Measurements from ENCODE around the gene OGFR.

The OGFR gene

DNA sequence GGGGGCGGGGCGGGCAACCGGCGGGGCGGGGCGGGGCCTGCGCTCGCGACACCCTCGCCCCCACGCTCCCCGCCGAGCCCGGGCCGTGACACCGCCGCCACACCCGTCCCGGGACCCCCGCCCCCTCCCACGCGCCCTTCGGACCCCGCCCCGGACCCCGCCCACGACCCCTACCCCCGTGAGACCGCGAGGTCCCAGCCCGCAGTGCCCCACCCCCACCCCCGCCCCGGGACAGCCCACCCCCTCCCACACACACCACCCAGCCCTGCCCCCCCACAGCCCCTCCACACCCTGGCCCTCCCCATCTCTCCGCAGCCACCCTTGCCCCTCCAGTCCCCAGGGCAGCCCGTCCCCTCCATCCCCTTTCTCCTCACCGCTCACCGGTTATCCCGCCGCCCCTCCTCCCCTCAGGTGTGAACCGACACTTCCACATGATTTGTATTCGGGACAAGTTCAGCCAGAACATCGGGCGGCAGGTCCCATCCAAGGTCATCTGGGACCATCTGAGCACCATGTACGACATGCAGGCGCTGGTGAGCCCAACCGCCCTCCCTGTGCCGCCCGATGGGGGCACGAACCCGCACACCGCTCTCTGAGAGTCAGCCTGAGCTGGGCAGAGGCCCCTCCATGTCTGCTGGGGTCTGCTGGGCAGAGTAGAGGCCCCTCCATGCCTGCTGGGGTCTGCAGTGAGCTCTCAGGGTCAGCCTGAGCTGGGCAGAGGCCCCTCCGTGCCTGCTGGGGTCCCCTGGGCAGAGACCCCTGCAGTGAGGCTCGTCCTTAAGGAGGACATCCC is 7.7 kb upstream of the OGFR start:
- Histone ChIP-seq H3K27ac (peak overlapping the region; percentile 64 to 95 (median 88)), H3K4me3 (peak overlapping the region; percentile 50 to 76 (median 58))

DNA sequence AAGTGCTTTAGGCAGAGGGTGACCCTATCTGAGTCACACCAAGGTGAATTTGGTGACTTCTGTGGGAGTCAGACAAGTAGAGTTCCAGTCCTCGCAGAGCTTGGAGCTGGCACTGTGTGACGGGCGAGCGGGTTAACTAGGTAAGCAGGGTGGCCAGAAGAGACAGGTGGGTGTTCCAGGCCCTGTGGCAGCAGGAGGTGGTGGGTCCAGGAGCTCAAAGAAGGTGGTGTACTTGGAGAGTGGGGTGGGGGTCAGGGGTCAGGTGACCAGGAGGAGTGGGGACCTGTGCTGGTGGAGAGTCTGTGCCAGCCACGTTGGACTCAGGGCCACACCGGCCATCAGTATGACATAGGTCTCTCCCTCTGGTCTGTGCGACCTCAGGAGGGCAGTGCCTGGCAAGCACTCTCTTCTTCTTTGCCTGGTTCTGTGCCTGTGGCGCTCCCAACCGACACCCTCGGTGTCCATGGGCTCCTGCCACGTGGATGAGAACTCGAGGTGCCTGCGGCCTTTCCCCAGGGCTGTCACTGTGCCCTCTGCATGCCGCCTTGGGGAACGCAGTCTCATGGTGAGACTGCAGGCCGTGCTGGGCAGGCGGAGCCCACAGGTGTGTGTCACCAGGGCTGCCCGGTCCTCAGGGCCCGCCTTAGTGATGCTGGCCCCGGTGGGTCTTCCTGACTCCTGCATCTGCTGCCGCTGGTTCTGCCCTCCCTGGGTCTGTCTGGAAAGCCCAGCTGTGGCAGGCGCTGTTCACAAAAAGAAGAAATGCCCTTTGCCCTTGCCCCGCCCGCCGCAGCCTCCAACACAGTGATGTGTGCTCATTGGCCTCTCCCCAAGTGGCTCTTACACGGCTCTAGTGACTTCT is 6.7 kb upstream of the OGFR start:
- Histone ChIP-seq H3K4me3 (peak overlapping the region in 1 of 7 experiments; percentile 51), H3K27ac (peak overlapping the region in 7 of 21 experiments; percentile 82 to 95 (median 89))

DNA sequence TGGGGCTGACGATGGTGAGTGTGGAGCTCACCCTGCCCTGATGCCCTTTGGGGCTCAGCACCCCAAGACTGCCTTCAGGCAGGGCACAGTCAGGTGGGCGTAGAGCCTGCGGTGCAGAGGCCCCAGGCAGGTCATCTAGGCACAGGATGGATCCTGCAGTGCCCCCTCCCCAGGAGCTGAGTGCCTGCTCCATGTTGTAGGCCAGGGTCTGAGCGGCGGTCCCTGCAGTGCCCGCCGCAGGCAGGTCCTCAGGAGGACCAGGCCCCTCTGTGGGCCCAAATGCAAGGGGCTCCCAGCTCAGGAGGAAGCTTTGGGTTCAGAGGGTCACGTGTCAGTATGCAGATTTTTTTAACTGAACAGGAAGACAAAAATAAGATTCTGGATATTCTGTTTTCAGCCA is 5.6 kb upstream of the OGFR start:
- Histone ChIP-seq H3K4me3 (no peak overlapping the region), H3K27ac (no peak overlapping the region)

DNA sequence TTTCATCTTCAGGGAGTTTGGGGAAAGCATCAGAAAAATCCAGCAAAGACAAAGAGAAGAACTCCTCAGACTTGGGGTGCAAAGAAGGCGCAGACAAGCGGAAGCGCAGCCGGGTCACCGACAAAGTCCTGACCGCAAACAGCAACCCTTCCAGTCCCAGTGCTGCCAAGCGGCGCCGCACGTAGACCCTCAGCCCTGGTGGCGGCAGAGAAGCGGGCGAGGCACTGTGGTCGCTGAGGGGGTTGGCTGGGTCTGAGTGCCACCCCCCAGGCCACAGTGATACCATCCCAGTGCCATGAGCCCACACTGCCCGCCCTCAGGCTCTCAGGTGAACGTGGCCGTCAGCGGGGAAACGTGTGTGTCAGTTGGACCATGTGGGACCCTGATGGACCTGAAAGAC is 5.2 kb upstream of the OGFR start:
- Histone ChIP-seq H3K27ac (no peak overlapping the region), H3K4me3 (no peak overlapping the region)

DNA sequence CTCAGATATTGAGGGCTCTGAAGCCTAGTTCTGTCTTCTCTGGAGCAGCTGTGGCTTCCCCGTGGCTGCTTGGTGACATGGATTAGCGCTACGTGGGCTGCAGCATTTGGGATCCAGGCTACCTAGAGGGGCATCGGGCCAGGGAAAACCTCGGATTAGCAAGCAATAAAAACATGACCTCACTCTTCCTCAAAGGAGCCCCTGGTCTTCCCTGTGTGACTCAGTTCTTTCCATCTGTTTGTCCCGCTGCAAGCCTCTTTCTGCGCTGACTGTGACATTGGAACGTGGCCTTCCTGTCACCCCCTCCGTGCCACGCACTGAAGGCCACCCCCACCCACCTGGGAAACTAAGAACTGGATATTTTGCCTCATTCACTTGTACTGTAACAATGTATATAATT is 4.8 kb upstream of the OGFR start:
- no peak overlapping the region for H3K27ac ChIP-seq

DNA sequence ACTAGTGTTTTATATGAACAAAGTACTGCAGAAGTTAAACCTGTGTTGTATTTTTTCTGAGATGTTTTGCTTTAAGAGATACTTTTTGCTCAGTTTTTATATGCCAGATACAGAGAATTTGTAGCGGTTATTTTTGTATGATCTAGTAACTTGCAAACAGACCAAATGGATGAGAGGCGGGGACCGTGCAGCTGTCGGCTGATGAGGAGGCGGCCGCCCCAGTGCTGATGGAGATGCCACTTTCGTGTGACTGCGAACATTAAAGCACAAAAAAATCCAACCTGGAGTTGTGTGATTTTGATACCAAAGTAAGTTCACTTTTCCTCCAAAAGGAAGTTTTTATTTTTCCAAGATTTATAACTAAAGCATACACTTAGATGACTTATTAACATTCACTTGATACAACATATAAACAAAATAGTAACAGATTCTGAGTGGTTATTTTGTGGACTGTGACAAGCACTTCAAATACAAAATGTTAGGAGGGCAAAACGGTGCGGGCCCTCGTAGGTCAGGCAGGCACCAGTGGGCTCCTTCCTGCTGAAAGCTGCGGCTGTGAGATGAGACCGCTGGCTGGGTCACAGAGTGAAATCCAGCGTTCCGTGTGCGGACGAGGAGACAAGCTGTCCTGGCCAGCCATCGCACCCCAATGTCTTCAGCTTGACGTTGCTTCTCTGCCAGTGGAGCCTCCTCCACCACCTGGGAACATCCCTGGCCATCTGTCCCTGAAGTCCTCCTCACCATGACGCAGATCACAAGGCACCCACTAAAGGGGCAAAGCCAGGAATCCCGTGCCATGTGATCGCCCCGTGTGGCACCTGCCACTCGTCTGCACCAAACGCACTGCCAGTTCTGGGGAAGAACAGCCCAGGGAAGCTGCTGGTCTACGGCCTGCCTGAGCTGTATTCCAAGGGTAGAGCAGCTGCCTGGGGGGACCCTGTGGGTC is 4.0 kb upstream of the OGFR start:
- Histone ChIP-seq H3K27ac (no peak overlapping the region), H3K4me3 (no peak overlapping the region)

More for the DNA sequence above, 4.8 kb upstream of the OGFR start:
- no peak overlapping the region for H3K4me3 ChIP-seq

DNA sequence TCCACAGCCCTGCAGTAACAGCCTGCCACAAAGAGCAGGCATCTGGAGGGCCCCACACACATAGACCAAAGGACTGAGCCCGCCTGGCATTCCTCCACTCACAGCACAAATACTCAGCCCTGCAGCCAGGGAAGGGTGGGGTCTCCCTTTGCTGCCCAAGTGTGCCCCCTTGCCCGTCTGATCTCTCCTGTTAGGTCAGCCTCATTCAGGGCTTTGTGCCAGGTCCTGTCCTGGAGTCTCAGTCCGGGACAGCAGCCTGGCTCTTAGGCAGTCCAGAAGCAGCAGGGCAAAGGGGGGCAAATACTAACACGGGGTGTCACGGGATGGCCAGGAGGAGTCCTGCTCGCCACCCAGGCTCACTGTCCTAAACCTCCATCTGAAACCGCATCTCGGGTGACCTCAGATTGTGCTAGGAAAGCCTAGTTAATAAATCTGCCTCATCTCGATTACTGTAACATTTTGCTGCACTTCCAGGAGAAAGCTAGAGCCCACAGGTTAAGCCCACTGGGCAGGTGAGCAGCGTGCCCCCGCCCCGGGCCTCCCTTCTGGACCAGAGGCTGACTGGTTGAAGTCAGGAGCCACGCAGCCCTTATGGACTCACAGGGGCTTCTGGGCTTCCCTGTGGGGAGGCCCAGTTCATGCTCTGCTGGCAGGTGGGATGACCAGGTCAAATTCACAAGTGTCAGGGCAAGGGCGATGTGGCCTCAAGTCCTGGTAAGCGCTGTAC is 3.2 kb upstream of the OGFR start:
- no peak overlapping the region for H3K4me3 ChIP-seq
- no peak overlapping the region for H3K27ac ChIP-seq

DNA sequence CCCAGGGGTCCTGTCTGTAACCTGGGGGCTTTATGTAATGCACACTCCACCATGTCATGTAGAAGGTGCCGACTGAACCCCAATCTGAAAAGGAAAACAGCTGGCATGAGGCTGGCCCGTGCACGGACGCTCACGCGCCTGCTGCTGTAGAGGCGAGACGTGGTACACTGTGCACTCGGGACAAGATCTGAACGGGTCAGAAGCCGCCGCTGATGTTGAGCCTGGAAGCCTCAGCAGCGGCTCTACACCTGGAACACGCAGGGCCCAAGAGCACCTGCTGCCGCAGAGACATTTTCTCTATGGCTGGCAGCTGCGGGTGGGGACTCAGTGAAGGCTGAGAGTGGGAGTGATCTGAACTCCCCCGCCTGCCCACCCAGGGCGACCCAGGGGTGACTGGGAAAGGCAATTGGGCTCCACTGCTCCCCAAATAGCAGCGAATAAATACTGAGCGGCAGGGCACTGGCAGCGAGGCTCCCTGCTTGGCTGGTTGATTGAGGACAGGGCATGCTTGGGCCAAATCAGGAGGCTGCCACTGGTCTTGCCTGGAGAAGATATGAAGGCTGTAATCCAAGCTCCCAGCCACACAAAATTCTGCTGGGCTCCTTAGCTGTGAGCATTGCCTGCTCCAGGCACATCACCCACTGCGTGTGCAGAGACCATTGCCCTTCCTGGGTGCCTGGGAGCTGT is 2.5 kb upstream of the OGFR start:
- H3K27ac ChIP-seq = no peak overlapping the region
- H3K4me3 ChIP-seq = no peak overlapping the region

DNA sequence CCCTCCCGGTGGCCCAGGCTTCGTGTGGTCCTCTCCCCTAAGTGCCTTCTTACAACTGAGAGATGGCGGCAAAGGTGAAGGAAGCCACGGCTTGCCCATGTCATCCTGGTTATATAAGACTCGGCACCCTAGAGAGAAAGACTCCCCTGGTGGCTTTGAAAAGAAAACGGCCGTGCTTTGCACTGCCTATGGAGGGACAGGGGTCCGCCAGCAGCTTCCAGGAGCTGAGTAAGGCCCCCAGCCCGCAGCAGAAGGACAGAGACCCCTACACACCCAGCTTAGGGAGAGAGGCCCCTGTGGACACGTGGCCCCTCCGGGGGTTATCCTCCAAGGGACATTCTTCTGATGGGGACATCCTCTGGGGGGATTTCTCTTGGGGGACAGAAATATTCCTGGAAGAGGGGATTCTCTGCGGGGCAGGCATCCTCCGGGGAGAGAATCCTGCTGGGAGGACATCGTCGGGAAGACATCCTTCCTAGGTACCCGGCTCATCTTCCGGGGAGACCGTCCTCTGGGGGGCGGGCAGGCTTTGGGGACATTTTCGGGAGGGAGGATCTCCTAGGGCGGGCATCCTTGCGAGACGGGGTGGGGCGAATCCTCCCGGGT is 511 bp upstream of the OGFR start:
- Histone ChIP-seq H3K4me3 (peak overlapping the region; percentile 74 to 99 (median 86)), H3K27ac (peak overlapping the region; percentile 5 to 98 (median 92))

DNA sequence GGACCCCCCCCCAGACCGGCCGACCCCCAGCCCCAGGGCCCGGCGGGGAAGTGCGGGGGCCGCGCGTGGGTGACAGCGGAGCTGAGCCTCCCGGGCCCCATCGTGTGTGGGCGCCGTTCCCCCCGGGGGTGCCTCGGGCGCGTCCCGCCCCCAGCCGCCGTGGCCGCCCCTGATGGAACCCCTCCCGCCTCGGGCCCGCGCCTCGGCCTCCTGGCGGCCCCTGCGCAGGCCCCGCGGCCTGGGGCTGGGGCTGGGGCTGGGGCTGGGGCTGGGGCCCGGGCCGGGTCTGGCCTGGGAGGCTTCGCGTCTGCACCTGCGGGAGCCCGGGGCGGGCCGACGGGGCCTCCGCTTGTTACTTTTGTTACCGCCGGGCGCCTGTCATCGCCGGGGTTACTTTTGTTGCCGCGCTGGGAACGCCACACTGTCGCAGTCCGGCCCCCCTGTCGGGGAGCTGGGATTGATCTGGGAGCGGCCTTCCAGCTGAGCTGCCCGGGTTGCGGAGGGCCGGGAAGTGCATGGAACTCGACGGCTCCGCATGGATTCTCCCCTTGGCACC is 598 bp downstream of the OGFR start:
- Histone ChIP-seq H3K4me3 (peak overlapping the region; percentile 74 to 99 (median 86)), H3K27ac (peak overlapping the region; percentile 84 to 98 (median 93))

DNA sequence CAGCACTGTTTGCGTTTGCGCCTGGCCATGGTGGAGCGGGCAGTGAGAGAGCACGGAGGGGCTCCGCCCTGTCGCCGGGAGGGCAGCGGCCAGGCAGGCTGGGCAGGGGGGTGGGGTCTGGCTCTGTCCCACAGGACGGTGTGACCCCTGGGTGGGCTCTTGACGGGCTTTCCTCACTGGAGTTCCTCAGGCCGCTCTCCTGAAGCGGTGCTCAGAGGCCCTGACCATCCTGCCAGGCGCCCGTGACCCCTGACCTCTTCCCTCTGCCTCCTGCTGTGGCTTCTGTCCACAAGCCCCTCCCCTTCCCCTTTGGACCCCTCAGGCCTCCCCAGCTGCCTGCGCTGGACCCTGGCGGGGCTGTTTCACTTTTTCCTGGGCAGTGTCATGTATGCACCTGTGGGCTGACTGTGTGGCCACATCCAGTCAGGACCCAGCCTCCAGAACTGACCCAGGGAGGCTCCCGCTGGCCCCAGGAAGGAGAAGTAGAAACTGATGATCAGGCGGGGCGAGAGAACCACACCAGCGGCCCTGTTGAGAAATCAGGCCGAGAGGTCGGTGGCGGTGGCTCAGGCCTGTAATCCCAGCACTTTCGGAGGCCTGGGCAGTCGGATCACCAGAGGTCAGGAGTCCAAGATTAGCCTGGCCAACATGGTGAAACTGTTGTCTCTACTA is 1.2 kb downstream of the OGFR start:
- peak overlapping the region; percentile 84 to 98 (median 93) for H3K27ac ChIP-seq

DNA sequence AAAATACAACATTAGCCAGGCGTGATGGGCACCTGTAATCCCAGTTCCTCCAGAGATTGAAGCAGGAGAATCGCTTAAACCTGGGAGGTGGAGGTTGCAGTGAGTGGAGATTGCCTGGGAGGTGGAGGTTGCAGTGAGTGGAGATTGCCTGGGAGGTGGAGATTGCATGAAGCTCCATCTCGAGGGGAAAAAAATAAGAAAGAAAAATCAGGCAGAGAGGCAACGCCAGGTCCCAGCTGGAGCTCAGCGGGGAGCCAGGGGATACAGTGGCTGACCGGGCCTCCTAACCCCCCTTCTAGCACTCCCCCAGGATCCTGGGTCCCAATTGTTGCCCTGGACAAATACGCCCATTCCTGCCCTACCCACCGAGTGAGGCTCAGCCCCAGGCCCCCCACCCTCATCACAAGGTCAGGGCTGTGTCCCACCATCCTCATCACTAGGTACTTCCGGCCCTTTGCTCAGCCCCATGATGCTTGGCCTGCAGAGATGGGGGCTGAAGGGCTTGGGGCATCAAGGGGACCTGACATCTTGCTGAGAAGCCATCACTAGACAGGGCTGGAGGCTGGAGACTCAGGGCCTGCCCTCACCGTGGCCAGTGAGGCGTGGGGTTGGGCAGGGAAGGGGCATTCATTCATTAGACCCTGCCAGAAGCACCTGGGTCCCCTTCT is 1.9 kb downstream of the OGFR start:
- Histone ChIP-seq H3K27ac (peak overlapping the region in 8 of 21 experiments; percentile 31 to 98 (median 90)), H3K4me3 (peak overlapping the region in 4 of 7 experiments; percentile 74 to 99 (median 92))

More for the DNA sequence above, 1.2 kb downstream of the OGFR start:
- H3K4me3 ChIP-seq = peak overlapping the region; percentile 74 to 99 (median 86)

DNA sequence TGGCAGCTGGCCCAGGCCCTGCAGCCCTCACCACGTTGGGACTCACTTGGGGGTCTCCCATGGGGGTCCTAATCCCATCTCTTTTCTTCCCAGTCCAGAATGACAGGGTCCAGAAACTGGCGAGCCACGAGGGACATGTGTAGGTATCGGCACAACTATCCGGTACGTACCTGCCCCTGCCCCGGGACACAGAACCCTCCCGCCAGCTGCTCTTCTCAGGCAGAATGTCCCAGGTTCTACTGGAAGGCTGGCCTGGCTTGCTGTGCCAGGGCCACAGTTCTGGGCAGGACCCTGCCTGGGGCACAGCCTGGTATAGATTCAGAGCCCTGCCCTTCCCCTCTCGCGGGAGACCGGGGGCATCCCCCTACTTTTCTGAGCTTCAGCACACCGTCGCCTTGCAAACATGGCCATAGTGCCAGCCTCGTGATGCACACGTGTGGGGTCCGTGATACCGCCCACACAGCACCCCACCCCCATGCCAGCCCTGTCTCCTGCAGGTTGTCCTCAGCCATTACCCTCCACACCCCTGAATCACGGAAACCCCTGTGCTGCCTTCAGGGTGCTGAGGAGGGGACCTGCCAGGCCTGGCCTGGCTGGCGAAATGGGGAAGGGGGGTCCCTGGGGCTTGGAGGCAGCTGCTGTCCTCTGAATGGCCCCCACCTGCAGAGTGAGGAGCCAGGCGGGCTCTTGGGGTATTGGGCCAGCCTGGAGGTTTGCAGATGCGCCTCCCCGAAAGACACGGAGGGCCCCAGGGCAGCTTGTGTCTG is 3.0 kb downstream of the OGFR start:
- no peak overlapping the region for H3K4me3 ChIP-seq
- peak overlapping the region in 2 of 21 experiments; percentile 12 to 95 for H3K27ac ChIP-seq

DNA sequence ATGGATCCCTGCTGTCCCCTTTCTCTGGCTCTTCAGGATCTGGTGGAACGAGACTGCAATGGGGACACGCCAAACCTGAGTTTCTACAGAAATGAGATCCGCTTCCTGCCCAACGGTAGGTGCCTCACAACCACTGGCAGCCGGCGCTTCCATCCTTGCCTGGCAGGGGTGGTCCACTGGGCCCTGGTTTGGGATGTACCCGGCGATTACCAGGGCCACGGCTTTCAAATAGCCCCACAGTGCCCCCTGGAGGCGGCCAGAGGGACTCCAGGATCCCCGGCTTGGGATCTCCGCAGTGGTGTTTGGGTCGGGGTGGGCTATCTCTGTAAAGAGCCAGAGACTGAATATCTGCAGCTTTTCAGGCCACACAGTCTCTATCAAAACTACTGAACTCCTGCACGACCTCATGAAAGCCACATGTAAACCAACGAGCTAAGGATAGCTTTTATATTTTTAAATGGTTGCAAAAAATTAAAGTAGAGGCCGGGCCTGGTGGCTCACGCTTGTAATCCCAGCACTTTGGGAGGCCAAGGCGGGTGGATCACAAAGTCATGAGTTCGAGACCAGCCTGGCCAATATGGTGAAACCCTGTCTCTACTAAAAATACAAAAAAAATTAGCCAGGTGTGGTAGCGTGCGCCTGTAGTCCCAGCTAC is 3.7 kb downstream of the OGFR start:
- no peak overlapping the region for H3K4me3 ChIP-seq
- H3K27ac ChIP-seq = peak overlapping the region in 1 of 21 experiments; percentile 12
